Effector memory CD4-positive, alpha-beta T cell (primary cell): ENCODE results near the gene CARMIL3.
"Not testable (repeated sequence)": the region's sequence is repeated elsewhere in the genome, so short reads cannot be mapped to it uniquely, and the experiment has no call there.

ENCODE experiments used
- DNase-seq, 3 donors: peaks; one replicate each; pipeline ENCODE4 v3.0.0-alpha.2; 2020
- H3K27ac ChIP-seq: 2 replicates; pipeline ENCODE4 v1.7.0; 2013; ENCODE audit warnings: mild to moderate bottlenecking, low read length, moderate library complexity; ENCODE audit not compliant: insufficient read depth, poor library complexity, severe bottlenecking
- H3K27me3 ChIP-seq: replicated peaks from 2 replicates; pipeline ENCODE4 v1.7.0; 2013; ENCODE audit warnings: mild to moderate bottlenecking, low read length; ENCODE audit not compliant: insufficient read depth, control insufficient read depth, poor library complexity, severe bottlenecking
- H3K36me3 ChIP-seq: 2 replicates; pipeline ENCODE4 v1.7.0; 2013; ENCODE audit warnings: mild to moderate bottlenecking, low read length, moderate library complexity; ENCODE audit not compliant: control insufficient read depth, insufficient read depth
- H3K4me1 ChIP-seq: 2 replicates; pipeline ENCODE4 v1.7.0; 2013; ENCODE audit warnings: low read length, mild to moderate bottlenecking; ENCODE audit not compliant: control insufficient read depth, insufficient read depth, poor library complexity, severe bottlenecking
- H3K4me3 ChIP-seq: 2 replicates; pipeline ENCODE4 v1.7.0; 2013; ENCODE audit warnings: low read length, low read depth, mild to moderate bottlenecking; ENCODE audit not compliant: insufficient read depth, poor library complexity, severe bottlenecking
- H3K9me3 ChIP-seq: 2 replicates; pipeline ENCODE4 v1.7.0; 2013; ENCODE audit warnings: mild to moderate bottlenecking, low read length, moderate library complexity; ENCODE audit not compliant: control insufficient read depth

Gene CARMIL3

DNA sequence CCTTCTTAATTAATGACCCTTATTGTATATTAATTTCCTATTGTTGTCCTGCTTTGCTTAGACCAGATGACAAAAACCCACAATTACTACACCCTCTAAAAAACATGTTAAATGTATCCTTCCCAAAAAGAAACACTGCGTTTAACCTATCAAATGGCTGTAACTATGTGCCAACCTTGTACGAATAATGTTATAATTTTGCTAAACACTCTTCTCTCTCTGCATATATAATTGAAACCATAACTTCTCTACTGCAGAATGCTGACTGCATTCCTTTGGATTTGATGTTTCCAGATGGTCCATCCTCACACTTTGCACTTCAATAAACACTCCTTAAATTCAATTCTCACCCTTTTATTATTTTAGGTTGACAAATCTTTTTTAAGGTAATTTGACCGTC is 31.3 kb upstream of the CARMIL3 start:
- DNase-seq, H3K36me3 ChIP-seq, H3K27me3 ChIP-seq, H3K9me3 ChIP-seq, H3K4me1 ChIP-seq, H3K4me3 ChIP-seq, H3K27ac ChIP-seq: not testable (repeated sequence)

DNA sequence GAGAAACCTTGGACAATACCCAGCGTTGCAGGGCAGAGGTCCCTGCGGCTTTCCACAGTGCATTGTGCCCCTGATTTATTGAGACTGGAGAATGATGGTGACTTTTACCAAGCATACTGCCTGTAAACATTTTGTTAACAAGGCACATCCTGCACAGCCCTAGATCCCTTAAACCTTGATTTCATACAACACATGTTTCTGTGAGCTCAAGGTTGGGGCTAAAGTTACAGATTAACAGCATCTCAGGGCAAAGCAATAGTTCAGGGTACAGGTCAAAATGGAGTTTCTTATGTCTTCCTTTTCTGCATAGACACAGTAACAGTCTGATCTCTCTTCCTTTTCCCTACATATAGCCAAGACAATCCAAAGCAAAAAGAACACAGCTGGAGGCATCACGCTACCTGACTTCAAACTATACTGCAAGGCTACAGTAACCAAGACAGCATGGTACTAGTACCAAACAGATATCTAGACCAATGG is 26.8 kb upstream of the CARMIL3 start:
- DNase-seq, H3K9me3 ChIP-seq, H3K4me1 ChIP-seq, H3K36me3 ChIP-seq, H3K27me3 ChIP-seq, H3K4me3 ChIP-seq, H3K27ac ChIP-seq: not testable (repeated sequence)

DNA sequence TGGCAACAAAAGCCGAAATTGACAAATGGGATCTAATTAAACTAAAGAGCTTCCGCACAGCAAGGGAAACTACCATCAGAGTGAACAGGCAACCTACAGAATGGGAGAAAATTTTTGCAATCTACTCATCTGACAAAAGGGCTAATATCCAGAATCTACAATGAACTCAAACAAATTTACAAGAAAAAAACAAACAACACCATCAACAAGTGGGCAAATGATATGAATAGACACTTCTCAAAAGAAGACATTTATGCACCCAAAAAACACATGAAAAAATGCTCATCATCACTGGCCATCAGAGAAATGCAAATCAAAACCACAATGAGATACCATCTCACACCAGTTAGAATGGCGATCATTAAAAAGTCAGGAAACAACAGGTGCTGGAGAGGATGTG is 22.1 kb upstream of the CARMIL3 start:
- not testable (repeated sequence) for H3K27me3 ChIP-seq, H3K27ac ChIP-seq, H3K36me3 ChIP-seq, H3K9me3 ChIP-seq, DNase-seq, H3K4me1 ChIP-seq, H3K4me3 ChIP-seq

DNA sequence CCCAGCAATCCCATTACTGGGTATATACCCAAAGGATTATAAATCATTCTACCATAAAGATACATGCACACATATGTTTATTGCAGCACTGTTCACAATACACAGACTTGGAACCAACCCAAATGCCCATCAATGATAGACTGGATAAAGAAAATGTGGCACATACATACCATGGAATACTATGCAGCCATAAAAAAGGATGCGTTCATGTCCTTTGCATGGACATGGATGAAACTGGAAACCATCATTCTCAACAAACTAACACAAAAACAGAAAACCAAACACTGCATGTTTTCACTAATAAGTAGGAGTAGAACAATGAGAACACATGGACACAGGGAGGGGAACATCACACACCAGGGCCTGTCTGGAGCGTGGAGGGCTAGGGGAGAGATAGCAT is 20.5 kb upstream of the CARMIL3 start:
- H3K36me3 ChIP-seq, H3K9me3 ChIP-seq, H3K4me3 ChIP-seq, H3K27ac ChIP-seq, H3K27me3 ChIP-seq, H3K4me1 ChIP-seq, DNase-seq: not testable (repeated sequence)

DNA sequence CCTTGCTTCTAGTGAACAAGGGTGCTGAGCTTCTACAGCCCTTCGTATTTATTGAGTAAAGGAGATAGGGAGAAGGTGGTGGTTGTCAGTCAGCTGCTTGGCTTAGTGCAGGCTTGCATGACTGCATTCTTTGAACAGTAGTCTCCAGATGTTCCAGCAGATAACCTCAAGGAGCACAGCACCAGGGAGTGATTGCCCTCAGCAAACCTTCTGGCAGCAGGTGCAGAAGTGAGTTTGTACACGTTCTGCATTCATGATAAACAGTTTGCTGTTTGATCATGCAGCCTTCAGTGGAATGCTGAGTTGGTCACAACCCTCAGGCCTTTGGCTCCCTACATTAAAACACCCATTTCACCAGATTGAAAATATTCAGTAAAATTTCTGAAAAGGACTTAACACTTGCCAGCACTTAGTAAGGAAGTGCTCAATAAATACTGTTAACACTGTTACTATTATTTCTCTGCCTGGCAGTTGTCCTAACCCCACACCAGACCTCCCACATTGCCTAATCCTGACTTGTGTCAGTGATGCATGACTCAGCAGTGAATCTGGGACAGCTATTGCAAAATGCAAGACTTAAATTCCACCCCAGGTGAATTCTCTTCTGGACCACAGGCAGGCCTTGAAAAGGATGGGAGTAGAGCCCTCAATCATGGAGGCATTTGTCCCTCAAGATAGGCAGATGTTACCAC is 18.9 kb upstream of the CARMIL3 start:
- Histone ChIP-seq H3K4me3 (no peak overlapping the region), H3K36me3 (no peaks in the 10 kb centered on the region), H3K27ac (no peak overlapping the region), H3K27me3 (no peaks in the 10 kb centered on the region), H3K9me3 (no peaks in the 10 kb centered on the region), H3K4me1 (no peaks in the 10 kb centered on the region)
- DNase-seq = no peak

DNA sequence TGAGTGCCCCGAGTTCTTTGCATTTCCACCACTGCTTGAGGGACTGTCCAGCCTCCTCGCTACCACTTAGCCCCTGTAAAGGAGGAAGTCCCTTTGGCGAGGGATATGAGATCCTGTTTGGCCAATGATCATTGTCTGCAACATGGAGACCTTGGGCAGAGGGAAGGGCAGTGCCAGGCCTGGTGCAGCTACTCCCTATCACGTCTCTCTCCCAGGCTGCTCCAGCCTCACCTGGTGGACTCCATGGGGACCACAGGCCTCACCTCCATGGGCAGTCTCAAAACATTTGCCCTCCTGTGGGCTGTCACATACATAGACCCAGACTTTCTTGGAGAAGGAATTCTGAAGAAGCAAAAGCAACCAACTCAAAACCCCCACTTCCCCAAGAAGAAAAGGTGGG is 16.0 kb upstream of the CARMIL3 start:
- not testable (repeated sequence) for DNase-seq, H3K27ac ChIP-seq, H3K27me3 ChIP-seq, H3K9me3 ChIP-seq, H3K36me3 ChIP-seq, H3K4me3 ChIP-seq, H3K4me1 ChIP-seq

DNA sequence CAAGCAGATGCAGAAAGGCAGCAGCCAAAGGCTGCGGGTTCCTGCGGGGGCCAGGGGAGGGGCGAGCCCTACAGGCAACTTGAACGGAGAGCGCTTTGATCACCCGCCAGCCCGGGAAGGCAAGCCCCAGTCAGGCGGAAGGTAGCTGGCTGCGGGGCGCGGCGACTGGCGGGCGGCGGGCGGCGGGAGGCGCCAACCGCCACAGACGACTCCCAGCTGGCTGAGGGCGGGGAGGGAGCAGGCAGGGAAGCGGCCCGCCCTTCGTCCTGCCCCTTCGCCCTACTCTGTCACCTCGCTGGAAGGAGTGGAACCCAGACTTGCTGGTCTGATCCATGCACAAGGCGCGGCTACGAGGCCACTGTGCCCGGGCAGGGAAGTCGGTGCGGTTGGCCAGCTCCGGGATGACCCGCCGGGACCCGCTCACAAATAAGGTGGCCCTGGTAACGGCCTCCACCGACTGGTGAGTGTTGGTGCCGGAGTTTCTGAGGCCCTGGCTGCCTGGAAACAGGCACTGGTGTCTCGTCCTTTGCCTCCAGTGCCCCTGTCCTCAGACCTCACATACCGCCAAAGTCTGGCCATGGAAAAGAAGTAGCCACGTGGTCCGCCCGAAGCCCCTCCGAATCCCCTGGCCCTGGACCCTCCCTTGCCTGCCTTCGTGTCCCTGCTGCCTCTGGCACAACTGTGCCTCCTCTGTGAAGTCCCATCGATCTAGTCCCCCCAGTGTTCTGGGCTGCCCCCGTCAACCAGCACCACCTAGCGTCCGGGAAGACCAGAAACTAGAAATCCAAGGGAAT is 15.4 kb upstream of the CARMIL3 start:
- peak overlapping the region; percentile 57 for H3K4me3 ChIP-seq
- no peaks in the 10 kb centered on the region for H3K36me3 ChIP-seq
- peak overlapping the region; percentile 55 for H3K27ac ChIP-seq
- no peaks in the 10 kb centered on the region for H3K4me1 ChIP-seq
- DNase-seq = peak; percentile 41 to 53 (median 45)
- H3K27me3 ChIP-seq = no peaks in the 10 kb centered on the region
- no peaks in the 10 kb centered on the region for H3K9me3 ChIP-seq

DNA sequence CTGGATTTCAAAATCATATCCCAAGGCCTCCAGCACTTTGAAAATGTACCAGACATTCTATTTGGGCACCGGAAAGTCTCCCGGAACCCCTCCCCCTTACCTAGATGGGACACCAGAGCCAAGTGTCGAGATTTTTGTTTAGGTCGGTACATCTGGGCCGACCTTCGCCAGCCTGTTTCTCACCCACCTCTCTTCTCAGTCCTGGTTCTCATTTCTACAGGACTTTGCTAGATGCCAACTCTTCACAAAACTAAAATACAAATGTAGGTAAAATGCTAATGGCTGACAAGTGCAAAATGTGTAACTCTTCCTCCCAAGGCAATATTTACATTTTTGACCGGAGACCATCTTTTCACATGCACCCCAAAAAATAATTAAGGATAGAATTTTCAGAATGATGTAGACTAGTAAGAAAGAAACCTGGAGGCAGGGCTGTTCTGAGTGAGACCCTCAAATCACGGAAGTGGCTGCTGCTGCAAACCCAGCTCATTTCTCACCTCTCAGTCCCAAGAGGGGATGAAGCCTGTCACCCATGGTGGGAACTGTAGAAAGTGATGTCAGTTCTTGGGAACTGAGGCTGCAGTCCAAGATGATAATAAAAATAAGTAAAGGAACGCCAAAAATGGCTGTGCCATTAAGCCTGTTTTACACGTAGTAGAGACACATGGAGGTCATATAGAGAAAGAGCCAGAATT is 14.7 kb upstream of the CARMIL3 start:
- not testable (repeated sequence) for H3K36me3 ChIP-seq, H3K9me3 ChIP-seq, H3K27me3 ChIP-seq, DNase-seq, H3K27ac ChIP-seq, H3K4me1 ChIP-seq
- H3K4me3 ChIP-seq = peak overlapping the region; percentile 57

DNA sequence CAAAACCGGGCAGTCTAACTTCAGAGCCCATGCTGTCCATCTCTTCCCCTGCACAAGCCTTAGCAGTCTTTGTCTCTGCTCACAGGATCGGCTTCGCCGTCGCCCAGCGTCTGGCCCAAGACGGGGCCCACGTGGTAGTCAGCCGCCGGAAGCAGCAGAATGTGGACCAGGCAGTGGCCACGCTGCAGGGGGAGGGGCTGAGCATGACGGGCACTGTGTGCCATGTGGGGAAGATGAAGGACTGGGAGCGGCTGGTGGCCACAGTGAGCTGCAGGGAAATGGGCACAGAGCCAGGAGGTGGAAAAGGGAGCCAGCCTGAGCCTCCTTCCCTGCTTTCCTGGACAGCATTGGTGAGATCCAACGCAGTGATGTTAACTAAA is 14.2 kb upstream of the CARMIL3 start:
- Histone ChIP-seq H3K9me3 (no peaks in the 10 kb centered on the region), H3K27me3 (no peaks in the 10 kb centered on the region), H3K36me3 (no peaks in the 10 kb centered on the region), H3K4me3 (no peak overlapping the region), H3K4me1 (no peaks in the 10 kb centered on the region), H3K27ac (no peak overlapping the region)
- no peak for DNase-seq

DNA sequence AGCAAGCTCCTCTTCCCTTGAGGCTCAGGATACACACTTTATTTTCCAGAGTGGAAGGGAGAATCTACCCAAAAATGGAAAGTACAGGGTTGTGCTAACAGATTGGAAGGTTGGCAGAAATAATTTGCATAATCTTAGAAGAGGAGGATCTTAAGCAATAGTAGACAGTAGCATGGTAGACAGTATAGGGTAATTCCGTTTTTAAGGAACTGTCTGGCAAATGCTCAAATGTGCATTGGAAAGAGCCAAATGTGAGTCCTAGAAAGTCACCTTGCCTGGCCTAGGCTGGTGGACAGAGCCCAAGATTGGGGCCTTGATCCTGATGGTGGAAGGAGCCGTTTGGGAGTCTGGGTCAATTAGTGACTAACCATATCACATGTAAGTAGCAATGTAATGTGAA is 13.1 kb upstream of the CARMIL3 start:
- no peak for DNase-seq
- Histone ChIP-seq H3K4me1 (no peaks in the 10 kb centered on the region), H3K36me3 (no peaks in the 10 kb centered on the region), H3K27ac (no peak overlapping the region), H3K9me3 (no peaks in the 10 kb centered on the region), H3K4me3 (no peak overlapping the region), H3K27me3 (no peaks in the 10 kb centered on the region)
